Loucy (cell line): ENCODE data around the gene STRN3.

Experiments
- EZH2phosphoT487 ChIP-seq: fragments of 200-600 bp; IDR thresholded peaks from 2 replicates; pipeline ENCODE4 v1.6.1; 2018; ENCODE audit warnings: antibody characterized with exemption, mild to moderate bottlenecking, moderate library complexity, borderline replicate concordance
- TF ChIP-seq, protein P1 (sequence below): fragments of 200-600 bp; sonication (generic); conservative IDR thresholded peaks from 2 replicates; pipeline ENCODE4 v1.5.1; 2014; ENCODE audit warnings: mild to moderate bottlenecking, antibody characterized with exemption, low read length

DNA sequence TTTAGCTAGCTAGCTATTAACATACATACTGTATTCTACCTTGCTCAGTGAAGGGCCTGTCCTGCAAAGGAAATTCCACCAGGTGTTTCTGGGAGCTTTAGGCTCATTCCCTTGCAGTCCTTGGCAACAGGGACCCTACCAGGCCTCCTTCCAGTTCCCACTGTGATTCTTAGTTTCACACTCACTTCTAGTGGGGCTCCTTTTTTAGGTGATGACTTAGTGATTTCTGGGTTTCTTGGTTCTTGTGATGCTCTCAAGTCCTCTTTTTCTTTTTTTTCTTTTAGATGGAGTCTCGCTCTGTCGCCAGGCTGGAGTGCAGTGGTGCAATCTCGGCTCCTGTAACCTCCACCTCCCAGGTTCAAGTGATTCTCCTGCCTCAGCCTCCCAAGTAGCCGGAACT lies 10.4 kb upstream of the STRN3 start:
- TF ChIP-seq, protein P1, sequence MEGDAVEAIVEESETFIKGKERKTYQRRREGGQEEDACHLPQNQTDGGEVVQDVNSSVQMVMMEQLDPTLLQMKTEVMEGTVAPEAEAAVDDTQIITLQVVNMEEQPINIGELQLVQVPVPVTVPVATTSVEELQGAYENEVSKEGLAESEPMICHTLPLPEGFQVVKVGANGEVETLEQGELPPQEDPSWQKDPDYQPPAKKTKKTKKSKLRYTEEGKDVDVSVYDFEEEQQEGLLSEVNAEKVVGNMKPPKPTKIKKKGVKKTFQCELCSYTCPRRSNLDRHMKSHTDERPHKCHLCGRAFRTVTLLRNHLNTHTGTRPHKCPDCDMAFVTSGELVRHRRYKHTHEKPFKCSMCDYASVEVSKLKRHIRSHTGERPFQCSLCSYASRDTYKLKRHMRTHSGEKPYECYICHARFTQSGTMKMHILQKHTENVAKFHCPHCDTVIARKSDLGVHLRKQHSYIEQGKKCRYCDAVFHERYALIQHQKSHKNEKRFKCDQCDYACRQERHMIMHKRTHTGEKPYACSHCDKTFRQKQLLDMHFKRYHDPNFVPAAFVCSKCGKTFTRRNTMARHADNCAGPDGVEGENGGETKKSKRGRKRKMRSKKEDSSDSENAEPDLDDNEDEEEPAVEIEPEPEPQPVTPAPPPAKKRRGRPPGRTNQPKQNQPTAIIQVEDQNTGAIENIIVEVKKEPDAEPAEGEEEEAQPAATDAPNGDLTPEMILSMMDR = no peak
- no peak for TF ChIP-seq EZH2phosphoT487
